Measurements from ENCODE around the gene OXSR1. TPM values are rescaled to one million over a fixed set of nuclear protein-coding genes. Genes with fewer than 3 reads are reported as not detected.

OXSR1 gene
- total RNA-seq, 1 experiment from 2014 or later, result 27.9 TPM

Small RNA genes within 50 kb of the gene (small RNA-seq; reads per million reads assigned to genes)
- 0 reads per million in 2 experiments for gene RF00019
- gene RNU6-235P, result 0 reads per million in 2 experiments

Other genes starting within 250 kb of the OXSR1 start
- gene VILL, start 174.8 kb upstream of the OXSR1 start, total RNA-seq (2014; rRNA removed; shearing (Covaris generic)), result 3.6 and 3.7 TPM in 2 replicates
- 7.0 and 8.8 TPM in 2 replicates for gene PLCD1, start 135.9 kb upstream of the OXSR1 start, total RNA-seq (2014; rRNA removed; shearing (Covaris generic))
- not detected in 2 replicates for gene DLEC1, start 126.3 kb upstream of the OXSR1 start, total RNA-seq (2014; rRNA removed; shearing (Covaris generic))
- gene ACAA1, start 28.4 kb upstream of the OXSR1 start, total RNA-seq (2014; rRNA removed; shearing (Covaris generic)), result 14.1 and 26.2 TPM in 2 replicates
- 0.98 and 1.8 TPM in 2 replicates for gene MYD88, start 26.9 kb upstream of the OXSR1 start, total RNA-seq (2014; rRNA removed; shearing (Covaris generic))
- gene SLC22A13, start 100.3 kb downstream of the OXSR1 start, total RNA-seq (2014; rRNA removed; shearing (Covaris generic)), result 0.34 TPM in 1 of 2 replicates, not detected in the other
- gene SLC22A14, start 116.8 kb downstream of the OXSR1 start, total RNA-seq (2014; rRNA removed; shearing (Covaris generic)), result not detected in 2 replicates
- 14.0 and 18.1 TPM in 2 replicates for gene XYLB, start 181.2 kb downstream of the OXSR1 start, total RNA-seq (2014; rRNA removed; shearing (Covaris generic))

Measured in SK-MEL-5 (cell line).